Measurements from ENCODE around the gene NRXN2. TPM values are rescaled to one million over a fixed set of nuclear protein-coding genes. Genes with fewer than 3 reads are reported as not detected.
A peak's percentile ranks its signal among the peaks of the same experiment; 100 is the strongest.

Gene NRXN2
- total and polyA plus RNA-seq, 2 donors (not counting 3 experiments of a cell fraction or from before 2014, with no cell fraction given) = not detected

DNA sequence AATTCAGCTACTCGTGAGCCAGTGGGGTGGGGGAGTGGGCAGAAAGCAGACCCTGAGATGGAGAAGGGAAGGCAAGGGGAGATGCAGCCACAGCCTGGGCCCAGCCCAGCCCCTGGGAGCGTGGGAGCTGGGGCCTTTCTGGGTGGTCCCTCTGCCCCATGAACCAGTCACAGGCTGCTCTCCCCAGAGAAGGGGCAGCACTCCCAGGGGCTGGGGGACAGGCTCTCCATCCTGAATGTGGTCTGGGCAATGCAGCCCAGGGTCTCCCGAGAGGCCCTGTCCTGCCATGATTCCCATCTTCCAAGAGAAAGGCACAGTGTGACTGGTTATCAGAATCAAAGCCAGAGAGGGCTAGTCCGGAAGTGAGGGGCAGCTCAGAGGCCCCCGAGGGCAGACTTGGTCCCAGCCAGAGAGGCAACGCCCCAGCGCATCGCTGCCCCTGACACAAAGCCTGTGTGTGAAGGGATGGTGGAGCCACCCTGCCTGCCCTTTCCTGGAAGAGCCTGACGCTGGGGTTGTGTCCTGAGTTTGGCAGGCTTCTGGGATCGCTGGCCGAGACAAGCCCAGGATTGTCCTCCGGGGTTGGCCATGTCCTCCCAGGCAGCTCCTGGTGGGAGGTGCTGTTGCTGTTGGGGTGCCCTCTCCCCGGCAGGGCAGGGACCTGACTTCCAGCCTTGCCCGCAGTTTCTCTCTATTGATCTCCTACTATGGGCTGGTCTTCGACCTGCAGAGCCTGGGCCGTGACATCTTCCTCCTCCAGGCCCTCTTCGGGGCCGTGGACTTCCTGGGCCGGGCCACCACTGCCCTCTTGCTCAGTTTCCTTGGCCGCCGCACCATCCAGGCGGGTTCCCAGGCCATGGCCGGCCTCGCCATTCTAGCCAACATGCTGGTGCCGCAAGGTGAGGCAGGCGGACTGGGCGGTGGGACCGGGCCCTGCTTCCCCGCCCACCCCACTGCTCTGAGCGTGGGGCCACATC, 155.8 kb downstream of the NRXN2 start:
- no peaks in the 10 kb centered on the region for H3K36me3 ChIP-seq (ENCODE audit: control insufficient read depth in 2 of 2, extremely low read depth in 1 of 2, insufficient read depth in 2 of 2, low read length in 2 of 2)
- no peaks in the 10 kb centered on the region for H3K9me1 ChIP-seq (replicated peaks; ENCODE audit: control insufficient read depth, extremely low read depth, insufficient read depth, low read length)
- H3K27me3 ChIP-seq (ENCODE audit: control insufficient read depth in 2 of 2, insufficient read depth in 2 of 2, low read length in 2 of 2) = no peaks in the 10 kb centered on the region
- TF ChIP-seq, protein P1, sequence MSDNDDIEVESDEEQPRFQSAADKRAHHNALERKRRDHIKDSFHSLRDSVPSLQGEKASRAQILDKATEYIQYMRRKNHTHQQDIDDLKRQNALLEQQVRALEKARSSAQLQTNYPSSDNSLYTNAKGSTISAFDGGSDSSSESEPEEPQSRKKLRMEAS (IDR thresholded peaks at IDR 0.05; ENCODE audit: insufficient read depth, insufficient read length) = no peak
- TF ChIP-seq EZH2 (IDR thresholded peaks at IDR 0.05; ENCODE audit: borderline replicate concordance, low read depth, low read length, severe bottlenecking) = no peak
- no peak for TF ChIP-seq MYC (IDR thresholded peaks at IDR 0.05; ENCODE audit: low read depth, low read length)
- intact Hi-C loops (cut with micrococcal nuclease) (loop anchor here (5.0 kb wide), 1 partner anchor 70 kb away; no protein-coding TSS in a partner anchor), dilution Hi-C loops (cut with MboI; ENCODE audit: extremely low pct_ligation_motif_present, low sequenced_read_pairs) (no loop called here)
- peak overlapping the region; percentile 48 for H2AFZ ChIP-seq (ENCODE audit: low read depth, low read length)
- no peak overlapping the region for H3K27ac ChIP-seq (ENCODE audit: insufficient read depth, low read depth, low read length)
- H3K4me1 ChIP-seq (ENCODE audit: control insufficient read depth, extremely low read depth, insufficient read depth, low read length) = no peaks in the 10 kb centered on the region
- no peaks in the 10 kb centered on the region for H3K9me3 ChIP-seq (replicated peaks; ENCODE audit: control insufficient read depth, insufficient read depth, low read length)
- ChIA-PET POLR2A (interaction anchor here (0.7 kb wide), 1 partner anchor 89 kb away, joined by 10 read pairs; no protein-coding TSS in a partner anchor), CTCF (interaction anchor here (1.2 to 1.8 kb wide), 3 partner anchors 13 to 118 kb away, joined by 3 to 6 read pairs (median 3); no protein-coding TSS in a partner anchor)
- BruUV-seq (replicated peaks) = no TSS peak
- H3K79me2 ChIP-seq (ENCODE audit: control insufficient read depth, insufficient read depth, low read length) = no peaks in the 10 kb centered on the region
- no peak for DNase-seq (ENCODE audit: low read depth, low spot score)
- H4K20me1 ChIP-seq (replicated peaks; ENCODE audit: control insufficient read depth, extremely low read depth, insufficient read depth, low read length) = no peaks in the 10 kb centered on the region
- H3K4me3 ChIP-seq (replicated peaks in 1 of 3; ENCODE audit: insufficient read depth in 1 of 3, low read depth in 1 of 3, low read length in 3 of 3) = no peak overlapping the region
- FAIRE-seq = no peak
- H3K4me2 ChIP-seq (ENCODE audit: insufficient read depth, low read length) = no peak overlapping the region
- no peak overlapping the region for H3K9ac ChIP-seq (replicated peaks; ENCODE audit: extremely low read depth, insufficient read depth, low read length)

All from endothelial cell of umbilical vein (primary cell).